GM18907 (cell line): Measurements from ENCODE around the gene GALP.
"Not testable (repeated sequence)": the region's sequence is repeated elsewhere in the genome, so short reads cannot be mapped to it uniquely, and the experiment has no call there.

Experiments
- ATAC-seq: cut with Tn5 transposase; IDR thresholded peaks from one replicate; pipeline ENCODE4 v1.9.1; 2021; ENCODE audit warnings: mild to moderate bottlenecking, moderate library complexity; ENCODE audit not compliant: unreplicated experiment

GALP gene

GRCh38 chr19:56175861-56176307 is at the start of gene GALP:
TSS of gene GALP (plus strand) at chr19:56176008. CDS start at chr19:56177109, 1,101 bp downstream.
- ATAC-seq = not testable (repeated sequence)

- no peak for ATAC-seq
Measured at GRCh38 chr19:56126983-56127780, 48.6 kb upstream of the GALP start.

- no peak for ATAC-seq
Measured at GRCh38 chr19:56130006-56130405, 45.8 kb upstream of the GALP start.

GRCh38 chr19:56131651-56132050 is 44.2 kb upstream of the GALP start:
- no peak for ATAC-seq

GRCh38 chr19:56132316-56132822 is 43.4 kb upstream of the GALP start:
- no peak for ATAC-seq

GRCh38 chr19:56133858-56134653 is 41.8 kb upstream of the GALP start:
- peak; percentile 51 for ATAC-seq

GRCh38 chr19:56134654-56134921 is 41.2 kb upstream of the GALP start:
- no peak for ATAC-seq

GRCh38 chr19:56136362-56136761 is 39.4 kb upstream of the GALP start:
- no peak for ATAC-seq

GRCh38 chr19:56137405-56137804 is 38.4 kb upstream of the GALP start:
- no peak for ATAC-seq

- ATAC-seq = no peak
Measured at GRCh38 chr19:56138069-56138468, 37.7 kb upstream of the GALP start.

GRCh38 chr19:56139847-56140582 is 35.8 kb upstream of the GALP start:
- no peak for ATAC-seq

GRCh38 chr19:56140583-56141416 is 35.0 kb upstream of the GALP start, which contains the start of gene ZNF444:
TSS of gene ZNF444 (plus strand) at chr19:56141287. CDS start at chr19:56146912, 5,625 bp downstream.
- ATAC-seq = peak; percentile 91

- no peak for ATAC-seq
Measured at GRCh38 chr19:56141417-56141993, 34.3 kb upstream of the GALP start.

- no peak for ATAC-seq
Measured at GRCh38 chr19:56142087-56142787, 33.6 kb upstream of the GALP start.

- ATAC-seq = no peak
Measured at GRCh38 chr19:56142897-56143434, 32.8 kb upstream of the GALP start.

- ATAC-seq = no peak
Measured at GRCh38 chr19:56144376-56144775, 31.4 kb upstream of the GALP start.

GRCh38 chr19:56144831-56145230 is 31.0 kb upstream of the GALP start:
- ATAC-seq = no peak

- no peak for ATAC-seq
Measured at GRCh38 chr19:56145698-56146097, 30.1 kb upstream of the GALP start.

- ATAC-seq = no peak
Measured at GRCh38 chr19:56146904-56147303, 28.9 kb upstream of the GALP start.
